HG03469 (cell line): ENCODE results near the gene CDK18.

ENCODE experiments used
- ATAC-seq: cut with Tn5 transposase; IDR thresholded peaks from one replicate; pipeline ENCODE4 v1.9.1; 2021; ENCODE audit warnings: mild to moderate bottlenecking, moderate library complexity, moderate number of reproducible peaks; ENCODE audit not compliant: unreplicated experiment

CDK18 gene

GRCh38 chr1:205535866-205536758, 31.6 kb downstream of the CDK18 start:
- no peak for ATAC-seq

GRCh38 chr1:205536759-205537361, 32.4 kb downstream of the CDK18 start:
- no peak for ATAC-seq

DNA sequence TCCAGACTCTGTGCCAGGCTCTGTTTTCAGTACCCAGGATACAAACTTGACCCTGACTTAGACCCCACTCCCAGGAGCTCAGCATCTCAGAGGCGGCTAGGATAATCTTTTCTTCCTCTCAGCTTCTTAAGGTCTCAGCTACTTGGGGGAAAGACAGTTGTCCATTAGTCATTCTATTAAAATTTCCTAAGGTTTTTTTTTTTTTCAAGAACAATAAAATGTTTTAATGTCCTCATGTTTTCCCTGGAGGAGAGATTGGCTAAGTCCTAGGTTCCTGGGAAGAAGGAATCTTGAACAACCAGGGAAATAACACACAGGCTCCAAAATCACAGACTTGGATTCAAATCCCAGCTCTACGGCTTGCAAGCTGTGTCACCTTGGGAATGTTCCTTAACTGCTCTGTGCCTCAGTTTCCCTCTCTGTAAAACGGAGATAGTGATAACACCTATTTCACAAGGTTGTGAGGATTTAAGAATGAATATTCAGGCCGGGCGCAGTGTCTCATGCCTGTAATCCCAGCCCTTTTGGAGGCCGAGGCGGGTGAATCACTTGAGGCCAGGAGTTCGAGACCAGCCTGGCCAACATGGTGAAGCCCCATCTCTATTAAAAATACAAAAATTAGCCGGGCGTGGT, 33.0 kb downstream of the CDK18 start:
- ATAC-seq: no peak

DNA sequence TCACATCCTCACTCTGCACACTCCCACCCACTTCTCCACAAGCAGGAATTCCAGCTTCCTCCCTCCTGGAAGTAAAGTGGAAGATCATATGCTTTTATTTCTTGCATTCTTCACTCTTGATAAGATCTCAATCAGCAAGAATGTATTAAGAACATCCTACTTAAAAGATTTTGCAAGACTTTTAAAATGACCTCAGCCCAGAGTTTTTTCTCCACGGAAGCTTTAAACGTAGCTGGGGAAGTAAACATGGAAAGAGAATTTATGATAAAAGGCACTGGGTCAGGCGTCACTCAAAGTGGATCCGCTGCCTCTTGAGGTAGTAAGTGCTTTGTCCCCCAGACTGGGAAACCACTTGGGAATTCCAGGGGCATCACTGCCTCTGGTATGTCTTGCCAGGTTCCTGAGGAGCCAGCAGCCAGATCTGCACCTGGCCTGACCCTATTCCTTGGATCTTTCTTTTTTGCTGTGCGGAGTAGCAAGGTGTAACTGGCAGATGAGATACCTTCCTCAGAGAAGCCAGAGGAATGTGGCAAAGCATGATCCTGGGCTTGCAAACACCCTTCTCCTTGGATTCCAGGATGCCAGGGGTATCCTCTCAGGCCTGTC, 33.9 kb downstream of the CDK18 start:
- ATAC-seq: no peak

DNA sequence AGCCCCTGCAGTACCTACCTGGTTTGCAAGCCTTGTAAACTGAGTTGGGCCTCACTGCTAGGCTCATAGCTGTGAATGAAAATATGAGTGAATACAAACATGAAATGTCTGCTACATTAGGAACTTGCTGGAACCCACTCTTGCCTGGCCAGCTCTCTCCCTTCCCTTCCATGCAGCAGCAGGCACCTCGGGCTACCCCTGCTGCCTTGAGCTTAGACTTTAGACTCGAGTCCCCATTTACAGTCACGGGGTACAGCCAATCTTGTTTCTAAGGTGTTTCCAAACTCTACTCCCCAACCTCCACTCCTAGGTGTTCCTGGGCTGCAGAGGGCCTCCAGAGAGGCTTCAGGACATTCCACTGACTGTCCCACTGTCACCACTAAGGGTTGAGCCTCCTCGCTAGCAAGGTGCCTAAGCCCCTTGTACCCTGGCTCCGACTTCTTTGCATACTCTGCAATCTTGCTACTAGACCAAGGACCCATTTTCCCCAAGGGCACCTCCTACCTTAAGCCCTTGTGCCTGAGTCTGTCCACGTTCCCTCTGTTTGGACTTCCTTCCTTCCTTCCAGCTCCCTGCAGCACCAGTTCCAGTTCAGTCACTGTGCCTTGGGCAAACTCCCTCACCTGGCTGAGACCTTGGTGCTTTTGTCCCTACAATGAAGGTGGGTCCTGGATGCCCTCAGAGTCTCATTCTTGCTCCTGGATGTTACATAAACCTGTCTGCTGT, 36.9 kb downstream of the CDK18 start:
- ATAC-seq: no peak

DNA sequence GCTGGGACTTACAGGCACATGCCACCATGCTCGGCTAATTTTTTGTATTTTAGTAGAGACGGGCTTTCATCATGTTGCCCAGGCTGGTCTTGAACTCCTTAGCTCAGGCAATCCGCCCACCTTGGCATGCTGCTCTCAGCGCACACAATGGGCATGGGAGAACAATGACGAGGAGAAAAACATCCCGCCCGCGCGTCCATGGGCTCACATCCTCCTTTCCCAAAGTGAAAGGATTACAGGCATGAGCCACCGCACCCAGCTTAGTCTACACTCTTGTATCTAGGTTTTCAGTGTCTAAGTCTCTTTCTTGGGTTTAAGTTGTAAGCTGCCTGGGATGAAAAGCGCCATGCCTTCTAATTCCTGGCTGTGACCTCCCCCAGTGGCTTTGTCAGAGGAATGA, 37.9 kb downstream of the CDK18 start:
- no peak for ATAC-seq

GRCh38 chr1:205543351-205544301, 39.2 kb downstream of the CDK18 start:
- ATAC-seq: no peak

DNA sequence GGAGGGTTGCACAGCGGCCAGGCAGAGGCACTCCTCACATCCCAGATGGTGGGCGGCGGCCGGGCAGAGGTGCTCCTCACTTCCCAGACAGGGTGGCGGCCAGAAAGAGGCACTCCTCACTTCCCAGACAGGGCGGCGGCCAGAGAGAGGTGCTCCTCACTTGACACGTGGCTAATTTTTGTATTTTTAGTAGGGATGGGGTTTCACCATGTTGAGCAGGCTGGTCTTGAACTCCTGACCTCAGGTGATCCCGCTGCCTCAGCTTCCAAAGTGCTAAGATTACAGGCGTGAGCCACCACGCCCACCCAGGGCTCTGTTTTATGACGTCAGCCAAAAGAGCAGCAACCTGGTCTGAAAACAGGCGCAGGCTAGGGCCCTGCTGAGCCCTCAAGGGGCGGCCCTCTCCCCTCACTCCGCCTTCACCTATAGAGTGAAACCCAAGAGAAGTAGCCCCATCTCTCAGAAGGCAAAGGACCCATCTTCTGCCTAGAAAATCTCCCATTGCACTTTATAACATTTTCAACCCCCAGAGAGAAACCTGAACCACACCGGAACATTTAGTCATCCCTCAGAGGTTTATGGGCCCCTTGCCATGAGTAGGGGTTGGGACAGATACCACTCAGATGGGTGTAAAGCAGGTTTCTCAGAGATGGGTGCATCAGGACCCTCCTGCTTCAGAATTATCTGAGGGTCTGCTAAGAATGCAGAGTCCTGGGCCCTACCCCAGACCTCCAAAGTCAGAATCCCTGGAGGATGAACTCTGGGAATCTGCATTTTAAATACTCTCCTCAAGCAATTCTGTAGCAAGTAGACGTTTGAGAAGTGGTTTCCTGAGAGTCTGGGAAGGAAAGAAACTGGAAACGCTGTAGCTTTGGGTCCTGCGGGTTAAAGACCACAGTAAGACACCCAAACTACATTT, 40.8 kb downstream of the CDK18 start:
- no peak for ATAC-seq

- ATAC-seq: no peak
Measured at GRCh38 chr1:205545991-205546390, 41.5 kb downstream of the CDK18 start.

- no peak for ATAC-seq
Measured at GRCh38 chr1:205546541-205546940, 42.1 kb downstream of the CDK18 start.

DNA sequence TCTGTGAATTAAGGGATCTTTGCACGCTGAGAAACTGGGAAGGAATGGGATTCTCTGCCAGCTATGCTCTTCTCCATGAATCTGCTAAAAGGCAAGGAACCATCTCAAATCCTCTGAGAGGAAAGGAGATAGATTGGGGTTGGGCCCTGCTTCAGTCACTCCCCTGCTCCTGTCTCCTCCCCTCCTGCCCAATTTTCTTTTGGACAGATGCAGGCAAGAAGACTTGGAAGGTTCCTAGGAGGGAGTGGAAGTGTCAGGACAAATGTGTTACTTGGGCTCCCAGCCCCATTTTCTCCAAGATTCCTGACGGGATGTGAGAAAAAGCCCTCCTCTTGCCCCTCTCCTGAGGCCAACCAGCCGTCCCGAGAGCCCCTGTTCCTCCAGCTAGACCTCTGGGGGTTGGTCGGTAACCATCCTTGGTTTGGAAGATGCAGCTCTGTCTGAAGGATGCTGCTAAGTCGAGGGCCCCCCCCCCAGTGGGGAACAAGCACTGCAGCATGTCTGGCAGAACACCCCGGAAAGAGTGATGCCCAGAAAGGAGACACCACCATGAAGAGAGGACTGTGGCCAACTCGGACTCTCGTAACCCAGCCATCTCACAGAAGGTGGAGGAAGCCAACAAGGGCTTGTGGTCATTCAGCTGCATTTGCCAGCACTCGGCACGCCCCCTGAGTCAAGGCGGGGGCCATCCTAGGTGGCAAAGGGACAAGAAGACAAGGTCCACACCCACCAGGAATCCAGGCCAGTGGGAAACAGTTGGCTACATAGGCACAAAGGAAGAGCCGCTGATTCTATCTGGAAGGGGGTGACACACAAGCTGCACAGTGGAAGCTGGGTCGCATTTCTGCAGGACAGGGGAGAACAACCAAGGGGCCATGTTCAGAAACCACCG, 43.7 kb downstream of the CDK18 start:
- ATAC-seq: no peak

GRCh38 chr1:205554026-205554811, 49.8 kb downstream of the CDK18 start:
- ATAC-seq: no peak

- no peak for ATAC-seq
Measured at GRCh38 chr1:205561501-205562203, 57.2 kb downstream of the CDK18 start.

DNA sequence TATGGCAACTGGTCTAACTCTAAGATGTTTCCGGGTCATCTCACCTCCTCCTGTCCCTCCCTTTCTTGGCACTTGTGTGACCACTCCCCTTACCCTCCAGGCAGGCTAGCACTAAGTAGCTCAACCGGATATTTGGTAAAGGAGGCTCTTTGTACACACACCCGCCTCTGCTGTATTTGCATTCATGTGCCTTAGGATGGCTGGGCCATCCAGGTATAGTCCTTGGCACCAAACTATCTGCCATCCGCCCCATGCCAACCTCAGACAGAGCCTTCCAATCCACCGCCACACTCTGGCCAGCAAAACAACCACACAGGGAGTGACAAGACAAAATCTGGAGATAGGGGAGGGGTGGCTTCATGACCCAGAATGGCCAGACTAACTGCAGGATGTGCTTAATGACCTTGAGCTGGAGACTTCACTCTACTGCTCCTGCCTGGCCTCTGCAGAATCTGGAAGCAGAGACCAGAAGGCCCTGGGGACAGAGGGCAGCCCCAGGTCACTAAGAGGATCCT, 59.5 kb downstream of the CDK18 start:
- no peak for ATAC-seq

DNA sequence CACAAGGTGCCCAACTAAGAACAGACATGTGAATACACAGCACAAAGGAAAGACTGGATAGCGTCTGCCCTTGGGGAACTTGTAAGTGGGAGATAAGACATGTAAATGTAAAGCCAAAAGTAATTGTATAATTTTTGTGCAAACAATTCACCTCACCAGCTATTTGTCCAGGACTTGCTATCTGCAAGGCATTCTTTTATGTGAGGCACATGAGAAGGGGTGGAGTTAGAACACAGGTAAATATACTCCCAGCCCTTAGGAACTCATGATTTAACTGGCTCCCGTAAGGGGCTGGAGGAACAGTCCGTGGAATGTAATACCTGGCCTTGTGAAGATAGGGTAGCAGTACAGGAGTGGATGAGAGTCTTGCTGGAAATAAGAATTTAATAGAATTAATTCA, 61.3 kb downstream of the CDK18 start:
- ATAC-seq: no peak

DNA sequence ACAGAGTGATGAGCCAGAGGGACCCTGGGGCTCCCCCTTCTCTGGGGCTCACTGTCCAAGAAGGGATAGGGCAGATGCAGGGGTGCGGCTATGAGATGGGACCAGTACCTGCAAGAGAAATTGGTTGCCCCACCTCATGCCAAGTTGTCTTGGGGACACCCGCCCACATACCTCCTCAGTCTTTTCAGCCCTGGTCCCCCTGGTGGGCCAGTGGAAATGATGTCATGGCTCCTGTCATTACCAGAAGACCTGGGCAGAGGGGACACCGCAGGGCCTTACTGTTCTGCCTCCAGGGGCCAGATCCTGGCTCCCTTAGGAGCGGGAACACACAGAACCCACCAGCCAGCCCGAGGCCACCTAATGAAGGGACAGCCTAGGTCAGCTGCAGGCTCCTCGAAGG, 63.2 kb downstream of the CDK18 start:
- no peak for ATAC-seq
